Limb (tissue), 2 donors: ENCODE measurements around the gene ABCC12.

Experiments used
- DNase-seq, 2 donors: peaks; one replicate each; pipeline ENCODE4 v3.0.0-alpha.2; 2016; ENCODE audit errors: extremely low spot score in 2 of 2

The ABCC12 gene

GRCh38 chr16:48132696-48133095 is 23.1 kb downstream of the ABCC12 start:
- no peak for DNase-seq

DNA sequence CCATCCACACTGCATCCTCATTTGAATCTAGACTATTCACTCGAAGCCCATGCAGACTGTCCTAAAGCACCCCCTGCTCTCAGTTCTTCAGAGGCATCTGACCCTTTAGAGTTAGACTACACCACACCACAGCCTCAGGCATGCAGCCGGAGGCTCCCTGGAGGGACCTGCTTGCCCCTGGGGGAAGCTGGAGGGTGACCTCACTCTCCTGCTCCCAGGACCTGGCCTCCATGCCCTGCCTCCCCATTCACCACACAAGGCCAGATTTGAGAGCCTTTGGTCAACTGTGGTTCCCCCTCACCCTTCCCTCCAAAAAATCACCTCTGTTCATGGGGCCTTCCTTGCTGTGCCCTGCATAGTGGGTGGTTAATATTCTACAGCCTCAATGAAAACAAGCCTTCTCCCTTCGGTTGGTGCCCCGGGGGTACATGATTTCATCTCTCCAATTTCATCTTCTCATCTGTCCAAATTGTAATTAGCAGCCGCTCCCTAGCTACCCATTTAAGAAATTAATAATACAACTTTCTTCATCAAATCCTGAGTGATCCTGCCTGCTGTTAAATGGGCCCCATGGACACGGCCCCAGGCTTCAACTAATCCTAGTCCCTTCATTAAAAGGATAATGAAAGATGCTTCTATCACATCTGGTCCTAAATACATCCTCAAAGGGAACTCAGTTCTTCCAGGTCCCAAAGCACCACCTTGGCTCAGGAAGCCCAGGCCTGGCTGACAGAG is 24.4 kb downstream of the ABCC12 start:
- no peak for DNase-seq

DNA sequence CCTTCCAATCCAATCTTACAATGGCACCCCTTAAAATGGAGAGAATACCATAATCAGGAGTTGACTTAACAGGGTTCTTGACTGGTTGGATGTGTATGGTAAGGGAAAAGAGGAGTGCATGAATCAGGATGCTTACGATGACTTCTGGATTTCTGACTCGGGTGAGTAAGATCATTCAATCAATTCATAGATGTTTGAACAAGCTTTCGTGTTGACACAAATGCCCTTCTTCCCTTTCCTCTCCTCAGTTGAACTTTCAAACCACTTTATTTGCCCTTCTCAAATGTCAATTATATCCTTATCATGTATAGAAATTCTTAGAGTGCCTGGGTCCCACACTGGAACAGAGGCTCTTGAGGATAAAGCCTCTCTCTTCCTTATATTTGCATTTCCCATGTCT is 25.9 kb downstream of the ABCC12 start:
- DNase-seq: no peak

GRCh38 chr16:48128769-48129168 is 27.0 kb downstream of the ABCC12 start:
- DNase-seq: no peak

DNA sequence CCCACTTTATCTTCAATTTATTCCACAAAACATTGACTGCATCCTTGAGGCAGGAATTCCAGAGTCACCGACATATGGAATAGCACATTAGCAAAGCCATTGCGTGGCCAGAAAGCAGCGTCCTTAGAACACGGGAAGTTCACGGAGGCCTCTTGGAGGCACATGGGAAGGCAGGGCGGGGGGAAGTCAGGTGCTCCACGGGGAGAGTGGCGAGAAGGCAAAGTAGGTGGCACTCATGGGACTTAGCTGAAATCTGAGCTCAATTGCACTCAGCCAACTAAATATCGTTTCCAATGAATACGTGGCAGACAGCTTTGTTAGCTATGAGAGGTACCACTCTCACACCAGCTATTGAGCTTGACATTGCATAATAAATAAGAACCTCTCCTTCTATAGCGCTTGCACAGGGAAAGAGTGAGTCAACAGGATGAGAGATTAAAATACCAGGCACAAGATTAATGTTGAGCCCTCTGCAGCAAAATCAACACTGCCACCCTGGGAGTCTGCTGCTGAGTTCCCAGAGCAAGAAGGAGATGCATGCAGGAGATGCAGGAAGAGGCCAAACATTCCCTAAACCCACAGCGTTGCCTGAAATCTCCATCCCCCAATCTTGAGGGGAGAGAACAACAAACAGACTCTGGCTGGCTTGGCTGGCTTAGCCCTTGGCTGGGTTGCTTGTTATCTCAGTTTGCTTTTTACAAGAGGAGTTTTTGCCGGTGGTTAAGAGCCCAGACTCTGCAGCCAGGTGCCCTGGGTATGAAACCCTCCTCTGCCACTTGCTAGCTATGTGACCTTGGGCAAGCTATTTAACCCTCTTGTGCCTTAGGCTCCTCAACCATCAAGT is 28.8 kb downstream of the ABCC12 start:
- DNase-seq: no peak

DNA sequence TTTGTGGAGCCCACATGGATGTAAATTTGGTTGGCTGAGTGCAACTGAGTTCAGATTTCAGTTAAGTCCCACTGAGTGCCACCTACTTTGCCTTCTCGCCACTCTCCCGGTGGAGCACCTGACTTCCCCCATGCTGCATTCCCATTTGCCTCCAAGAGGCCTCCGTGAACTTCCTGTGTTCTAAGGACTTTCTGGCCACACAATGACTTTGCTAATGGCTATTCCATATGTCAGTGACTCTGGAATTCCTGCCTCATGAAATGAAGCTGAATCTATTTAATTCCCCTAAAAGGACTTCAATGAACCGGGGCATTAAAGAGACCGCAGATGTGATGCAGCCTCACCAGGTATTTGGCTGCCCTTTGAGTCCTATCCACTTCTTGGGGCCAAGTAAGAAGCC is 29.9 kb downstream of the ABCC12 start:
- no peak for DNase-seq

DNA sequence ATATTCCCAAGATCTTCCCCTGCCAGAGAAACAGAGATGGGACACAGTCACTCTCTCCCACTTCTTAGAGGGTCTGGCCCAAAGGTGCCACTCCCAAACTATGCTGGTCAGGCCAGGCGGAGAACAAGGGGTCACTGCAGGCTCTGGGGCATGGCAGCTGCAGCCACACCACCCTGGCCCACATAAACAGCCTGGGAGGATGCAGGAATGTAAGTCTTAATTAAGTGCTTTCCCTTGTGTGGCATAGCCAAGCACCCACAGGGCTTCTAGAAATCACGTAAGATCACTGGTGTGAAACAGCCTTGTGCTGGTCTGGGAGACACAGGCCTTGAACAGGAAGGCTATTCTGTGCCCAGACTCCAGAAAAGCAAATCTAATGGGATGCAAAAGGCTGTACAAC is 31.5 kb downstream of the ABCC12 start:
- DNase-seq: no peak

DNA sequence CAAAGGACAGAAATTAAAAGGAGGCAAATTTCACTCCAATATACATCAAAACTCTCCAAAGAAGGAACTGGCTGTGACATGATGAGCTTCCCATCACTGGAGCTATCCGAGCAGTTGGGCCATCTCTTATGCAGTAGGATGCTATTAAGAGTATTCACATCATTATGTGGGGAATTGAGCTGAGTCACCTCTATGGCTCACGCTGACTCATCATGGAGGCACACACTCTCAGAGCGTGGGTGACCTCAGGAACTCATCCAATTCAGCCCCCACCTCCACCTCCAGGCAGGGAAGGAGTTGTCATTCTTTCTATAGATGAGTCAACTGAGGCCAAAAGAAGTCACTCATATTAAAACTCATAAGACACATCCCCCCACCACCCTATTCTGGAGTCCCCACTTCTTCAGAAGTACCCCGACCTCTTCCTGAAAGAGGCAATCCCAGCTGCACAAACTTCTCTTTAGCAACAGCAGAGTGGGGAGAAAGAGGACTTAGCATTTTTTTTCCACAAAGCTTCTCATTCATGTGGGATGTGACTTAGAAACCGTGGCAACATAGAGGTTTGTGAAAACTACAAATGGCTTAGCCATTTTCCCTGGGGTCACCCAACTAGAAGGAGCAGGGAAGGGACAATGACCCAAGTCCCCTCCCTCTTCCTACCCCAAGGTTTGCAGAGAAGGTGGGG is 32.5 kb downstream of the ABCC12 start:
- DNase-seq: no peak

GRCh38 chr16:48121276-48121675 is 34.5 kb downstream of the ABCC12 start:
- DNase-seq: no peak

GRCh38 chr16:48118841-48119240 is 37.0 kb downstream of the ABCC12 start:
- DNase-seq: no peak

DNA sequence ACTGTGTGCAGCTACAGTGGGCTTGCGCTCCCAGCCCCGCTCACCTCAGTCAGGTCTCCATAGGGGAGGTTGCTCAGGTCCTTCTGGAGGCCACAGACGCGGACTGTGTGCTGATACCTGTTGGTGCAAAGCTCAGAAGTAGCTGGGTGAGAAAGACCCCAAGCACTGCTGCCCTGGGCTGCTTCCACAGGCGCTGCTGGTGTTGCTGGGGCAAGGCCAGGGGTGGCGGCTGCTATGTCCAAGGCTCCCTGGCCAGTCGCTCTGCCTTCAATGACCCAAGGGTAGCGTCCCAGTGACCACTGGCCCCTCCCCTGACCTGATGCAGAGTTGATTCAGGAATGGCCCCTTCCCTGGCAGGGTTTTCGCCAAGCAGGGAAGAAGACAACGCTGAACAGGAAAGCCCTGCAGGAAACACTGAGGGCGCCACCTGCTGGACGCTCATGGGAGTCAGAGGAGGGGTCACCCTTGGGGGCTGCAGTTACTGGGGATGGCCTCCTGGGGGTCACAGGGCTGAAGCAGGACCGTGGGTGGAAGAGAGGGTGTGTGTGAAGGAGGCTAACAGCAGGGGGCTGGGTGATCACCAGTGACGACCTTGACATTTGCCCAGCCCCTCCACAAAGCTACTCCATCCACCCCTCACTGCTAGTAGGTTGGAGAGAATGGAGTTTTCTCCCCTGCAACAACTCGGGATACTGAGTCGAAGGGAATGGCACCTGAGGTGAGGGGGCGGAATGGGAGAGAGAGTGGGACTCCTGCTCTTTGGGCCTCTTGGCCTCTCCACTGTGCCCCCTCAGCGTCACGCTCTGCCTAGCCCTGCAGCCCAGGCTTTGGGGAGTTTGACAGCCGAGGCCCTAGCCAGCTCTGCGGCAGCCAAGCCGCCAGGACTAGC is 38.3 kb downstream of the ABCC12 start:
- peak in 1 of 2 donors; percentile 77 for DNase-seq

DNA sequence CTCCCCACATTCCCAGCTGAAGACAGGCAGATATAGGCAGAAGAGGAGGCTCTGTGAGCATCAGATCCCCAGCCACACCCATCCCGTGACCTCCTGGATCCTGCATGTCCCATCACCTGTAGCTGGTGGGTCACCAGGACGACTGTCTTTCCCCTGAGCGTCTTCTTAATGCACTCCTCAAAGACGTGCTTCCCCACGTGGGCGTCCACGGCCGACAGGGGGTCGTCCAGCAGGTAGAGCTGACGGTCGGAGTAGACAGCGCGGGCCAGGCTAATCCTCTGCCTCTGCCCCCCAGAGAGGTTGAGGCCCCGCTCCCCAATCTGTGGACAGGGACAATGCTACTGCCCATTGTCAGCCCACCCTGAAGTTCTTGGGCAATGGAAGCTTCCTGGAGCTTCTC is 40.5 kb downstream of the ABCC12 start:
- DNase-seq: no peak

- no peak for DNase-seq
Observed at GRCh38 chr16:48114410-48114809, 41.4 kb downstream of the ABCC12 start.

DNA sequence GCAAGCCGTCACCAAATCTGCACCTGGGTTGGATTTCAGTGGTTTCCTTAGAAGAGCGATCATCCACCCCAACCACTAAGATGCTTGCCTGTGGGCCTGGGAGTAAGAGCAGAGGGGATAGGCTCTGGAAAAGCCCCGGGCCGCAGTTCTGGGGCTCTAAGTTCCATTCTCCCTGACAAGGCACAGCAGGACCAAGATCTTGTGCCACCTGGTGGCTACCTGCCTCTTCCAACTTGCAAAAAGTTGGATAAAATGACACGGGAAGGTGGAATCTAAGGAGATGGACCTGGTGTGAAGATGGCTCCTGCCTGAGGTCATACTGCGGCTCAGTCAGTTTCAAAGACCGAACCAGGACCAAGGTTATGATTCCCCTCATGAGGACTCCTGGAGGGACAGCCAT is 42.3 kb downstream of the ABCC12 start:
- DNase-seq: no peak

- DNase-seq: no peak
Observed at GRCh38 chr16:48113001-48113400, 42.8 kb downstream of the ABCC12 start.

- no peak for DNase-seq
Observed at GRCh38 chr16:48112600-48112999, 43.2 kb downstream of the ABCC12 start.

DNA sequence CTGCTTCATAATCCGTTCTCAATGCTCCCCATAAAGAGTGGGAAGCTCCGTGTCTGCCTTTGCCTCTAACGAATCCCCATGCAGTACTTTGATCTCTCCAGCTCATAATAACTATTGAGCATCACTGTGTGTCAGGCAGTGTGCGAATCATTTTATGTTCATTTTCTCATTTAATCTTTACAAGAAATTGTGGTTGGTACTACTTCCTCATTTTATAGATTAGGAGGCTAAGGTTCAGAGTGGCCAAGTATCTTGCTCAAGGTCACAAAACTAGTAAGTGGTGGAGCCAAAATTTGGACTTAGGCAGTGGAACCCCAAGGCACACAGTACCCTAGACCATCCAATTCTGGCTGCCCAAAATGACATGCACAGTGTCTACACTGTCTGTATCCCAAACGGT is 44.8 kb downstream of the ABCC12 start:
- DNase-seq: no peak

DNA sequence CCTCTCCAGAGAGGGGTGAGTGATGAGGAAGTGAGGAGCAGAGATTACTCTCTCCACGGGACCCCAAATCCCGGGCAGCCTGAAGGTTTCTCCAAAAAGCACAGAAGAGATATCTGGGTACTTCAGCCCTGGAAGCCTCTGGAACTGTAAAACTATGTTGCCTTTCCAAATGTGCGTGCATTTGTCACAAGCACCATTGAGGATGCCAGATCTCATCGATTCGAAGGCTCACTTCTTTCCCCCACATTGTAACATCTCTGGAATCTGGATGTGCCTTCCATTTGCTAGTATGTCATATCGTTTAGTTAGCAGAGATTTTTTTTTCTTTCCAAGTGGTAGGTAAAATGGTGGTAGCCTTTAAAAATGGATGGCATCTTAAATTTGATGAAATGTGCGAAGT is 45.8 kb downstream of the ABCC12 start:
- DNase-seq: no peak

GRCh38 chr16:48109475-48109874 is 46.3 kb downstream of the ABCC12 start:
- no peak for DNase-seq

GRCh38 chr16:48106446-48106845 is 49.3 kb downstream of the ABCC12 start:
- no peak for DNase-seq
